Thyroid gland (tissue), 4 donors: Measurements from ENCODE around the gene COL4A4. TPM values are rescaled to one million over a fixed set of nuclear protein-coding genes. Genes with fewer than 3 reads are reported as not detected.

Source experiments
- DNase-seq, 2 donors: peaks; one replicate each; pipeline ENCODE4 v3.0.0-alpha.2; 2019
- H3K27ac ChIP-seq, 3 donors: fragments of 200-600 bp; sonication (generic); 1 replicate in 2 of 3; 2 replicates in 1 of 3; pipeline ENCODE4 v1.5.1; 2016 to 2019; ENCODE audit warnings: mild to moderate bottlenecking in 1 of 3, moderate library complexity in 1 of 3
- H3K27me3 ChIP-seq: fragments of 200-600 bp; sonication (generic); one replicate; pipeline ENCODE4 v1.5.1; 2019
- H3K36me3 ChIP-seq, 2 donors: fragments of 200-600 bp; sonication (generic); one replicate each; pipeline ENCODE4 v1.5.1; 2016 to 2019
- H3K4me1 ChIP-seq, 2 donors: fragments of 200-600 bp; sonication (generic); one replicate each; pipeline ENCODE4 v1.5.1; 2017 to 2019
- H3K4me3 ChIP-seq, 3 donors: fragments of 200-600 bp; sonication (generic); replicated peaks in 1 of 3; 1 replicate in 2 of 3; 2 replicates in 1 of 3; pipeline ENCODE4 v1.5.1; 2016; ENCODE audit warnings: mild to moderate bottlenecking in 1 of 3
- H3K9me3 ChIP-seq: fragments of 200-600 bp; sonication (generic); one replicate; pipeline ENCODE4 v1.5.1; 2017
- CTCF ChIP-seq, 6 experiments: fragments of 200-600 bp in 3 of 6; fragments of 450-650 bp in 3 of 6; sonication (generic) in 3 of 6; IDR thresholded peaks; one replicate each; pipeline ENCODE4 v1.5.1; 2016 to 2019; ENCODE audit warnings: antibody characterized with exemption in 6 of 6, mild to moderate bottlenecking in 2 of 6, inconsistent platforms in 1 of 6, moderate library complexity in 1 of 6
- POLR2A ChIP-seq, 2 donors: fragments of 450-650 bp; IDR thresholded peaks; one replicate each; pipeline ENCODE4 v1.6.1; 2017; ENCODE audit warnings: antibody characterized with exemption in 2 of 2, mild to moderate bottlenecking in 2 of 2, moderate library complexity in 1 of 2
- WGBS, 2 donors: methylation state at CpG; one replicate each; pipeline ENCODE4 v1.1.5; 2017; 5-methylcytosine and 5-hydroxymethylcytosine counted together
- intact Hi-C: fragments of 100-400 bp; cut with DNase I; formaldehyde crosslinking; loops from one replicate; pipeline ENCODE4 v1.15.1; 2023
- total RNA-seq, 4 donors: library from RNA; depleted of rRNA; stranded (reverse); fragments of >200 nt; gene quantifications; one replicate each; pipeline ENCODE4 v1.2.3, GENCODE V29; 2016

The COL4A4 gene
- total RNA-seq, 4 donors from 2014 or later = 16.5 to 41.7 (median 34.2) TPM

- no peak for DNase-seq
Observed at GRCh38 chr2:226965376-226965775, 198.6 kb downstream of the COL4A4 start.

GRCh38 chr2:226963528-226963927 lies 200.5 kb downstream of the COL4A4 start:
- no peak overlapping the region for H3K27ac ChIP-seq
- DNase-seq = peak in 1 of 2 donors; percentile 14
- H3K4me3 ChIP-seq = no peak overlapping the region
- H3K4me1 ChIP-seq = no peaks in the 10 kb centered on the region
- 39 to 40% methylated on average over 1 of the region's 1 CpG for WGBS, 2 donors
- no peaks in the 10 kb centered on the region for H3K9me3 ChIP-seq
- no peaks in the 10 kb centered on the region for H3K27me3 ChIP-seq
- intact Hi-C loops = no loop called here
- H3K36me3 ChIP-seq = no peaks in the 10 kb centered on the region
- TF ChIP-seq CTCF (IDR thresholded peaks at IDR 0.05) (no peak), POLR2A (IDR thresholded peaks at IDR 0.05) (no peak)

More at GRCh38 chr2:226965376-226965775, 198.6 kb downstream of the COL4A4 start:
- 100% methylated on average over 1 of the region's 1 CpG for WGBS, 2 donors
- Histone ChIP-seq H3K36me3 (no peaks in the 10 kb centered on the region), H3K27ac (no peak overlapping the region), H3K4me3 (no peak overlapping the region), H3K27me3 (no peaks in the 10 kb centered on the region), H3K4me1 (no peaks in the 10 kb centered on the region), H3K9me3 (no peaks in the 10 kb centered on the region)
- TF ChIP-seq POLR2A (IDR thresholded peaks at IDR 0.05) (no peak), CTCF (IDR thresholded peaks at IDR 0.05) (no peak)
- intact Hi-C loops = no loop called here

GRCh38 chr2:226962176-226962773 lies 201.7 kb downstream of the COL4A4 start:
- 89 to 90% methylated on average over 3 of the region's 3 CpGs for WGBS, 2 donors
- no peak overlapping the region for H3K4me3 ChIP-seq
- H3K36me3 ChIP-seq = no peaks in the 10 kb centered on the region
- H3K27ac ChIP-seq = no peak overlapping the region
- no peaks in the 10 kb centered on the region for H3K27me3 ChIP-seq
- no peaks in the 10 kb centered on the region for H3K4me1 ChIP-seq
- DNase-seq = no peak
- intact Hi-C loops = no loop called here
- H3K9me3 ChIP-seq = no peaks in the 10 kb centered on the region
- TF ChIP-seq CTCF (IDR thresholded peaks at IDR 0.05) (no peak), POLR2A (IDR thresholded peaks at IDR 0.05) (no peak)

- H3K4me3 ChIP-seq = no peak overlapping the region
- TF ChIP-seq CTCF (IDR thresholded peaks at IDR 0.05) (no peak), POLR2A (IDR thresholded peaks at IDR 0.05) (no peak)
- H3K4me1 ChIP-seq = no peaks in the 10 kb centered on the region
- no peak overlapping the region for H3K27ac ChIP-seq
- WGBS, 2 donors = 89 to 92% methylated on average over 1 of the region's 1 CpG
- no peaks in the 10 kb centered on the region for H3K27me3 ChIP-seq
- H3K36me3 ChIP-seq = no peaks in the 10 kb centered on the region
- no peaks in the 10 kb centered on the region for H3K9me3 ChIP-seq
- DNase-seq = no peak
- intact Hi-C loops = no loop called here
Observed at GRCh38 chr2:226959418-226959817, 204.6 kb downstream of the COL4A4 start.

GRCh38 chr2:226956659-226957058 lies 207.3 kb downstream of the COL4A4 start:
- DNase-seq = no peak
- intact Hi-C loops = no loop called here
- H3K36me3 ChIP-seq = no peaks in the 10 kb centered on the region
- no peak overlapping the region for H3K4me3 ChIP-seq
- TF ChIP-seq POLR2A (IDR thresholded peaks at IDR 0.05) (no peak), CTCF (IDR thresholded peaks at IDR 0.05) (no peak)
- no peaks in the 10 kb centered on the region for H3K4me1 ChIP-seq
- no peaks in the 10 kb centered on the region for H3K9me3 ChIP-seq
- WGBS, 2 donors = 62 to 63% methylated on average over 1 of the region's 1 CpG
- no peaks in the 10 kb centered on the region for H3K27me3 ChIP-seq
- no peak overlapping the region for H3K27ac ChIP-seq
